ENCODE results near the gene MPP7. TPM values are rescaled to one million over a fixed set of nuclear protein-coding genes. Genes with fewer than 3 reads are reported as not detected.

Gene MPP7
- polyA plus RNA-seq, 1 donor from 2014 or later: 6.1 TPM

DNA sequence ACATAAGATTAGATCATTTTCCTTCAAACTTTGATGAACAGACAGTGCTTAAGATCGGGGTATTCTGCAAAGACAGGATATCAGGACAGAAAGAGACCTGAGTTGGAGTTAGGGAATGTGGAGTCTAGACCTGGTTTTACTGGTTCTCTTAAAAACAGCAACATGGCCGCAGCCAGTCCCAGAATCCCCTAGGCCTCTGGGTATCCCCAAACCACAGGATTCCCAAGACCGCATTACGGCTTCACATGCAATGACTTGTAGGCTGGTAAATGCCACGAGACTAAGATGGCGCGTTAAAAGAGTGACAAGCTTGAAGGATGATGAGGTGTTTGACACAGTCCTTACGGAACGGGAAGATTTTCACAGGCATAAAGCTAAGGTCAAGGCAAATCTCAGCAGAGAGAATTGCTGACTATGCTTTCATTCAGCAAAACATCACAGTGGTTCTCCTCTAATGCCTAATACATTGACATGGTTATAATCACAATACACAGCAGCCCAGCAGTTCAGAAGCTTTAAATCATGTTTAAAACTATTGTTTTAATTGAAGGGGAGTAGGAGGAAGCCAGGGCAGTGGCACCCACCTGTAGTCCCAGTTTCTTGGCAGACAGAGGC lies 32.9 kb downstream of the MPP7 start:
- Histone ChIP-seq H4K20me1 (ENCODE audit: insufficient read depth) (no peaks in the 10 kb centered on the region), H3K36me3 (ENCODE audit: insufficient read depth, low read length) (no peaks in the 10 kb centered on the region), H3K9ac (ENCODE audit: low read length) (no peak overlapping the region), H3K27me3 (ENCODE audit: insufficient read depth, low read depth, low read length) (no peaks in the 10 kb centered on the region), H3K9me3 (ENCODE audit: low read length) (no peaks in the 10 kb centered on the region), H3K79me2 (replicated peaks; ENCODE audit: insufficient read depth, low read length) (no peaks in the 10 kb centered on the region), H3K4me3 (ENCODE audit: low read length) (no peak overlapping the region), H3F3A (ENCODE audit: insufficient read depth, low read length, poor library complexity, severe bottlenecking) (no peaks in the 10 kb centered on the region), H2AFZ (ENCODE audit: low read depth, low read length) (no peak overlapping the region), H3K4me2 (ENCODE audit: low read length) (no peak overlapping the region), H3K9me2 (ENCODE audit: insufficient read depth, low read length) (no peaks in the 10 kb centered on the region), H3K27ac (ENCODE audit: low read length) (no peak overlapping the region)
- TF ChIP-seq EP300 (conservative IDR thresholded peaks at IDR 0.05; ENCODE audit: poor library complexity, severe bottlenecking) (no peak), RAD21 (conservative IDR thresholded peaks at IDR 0.05) (no peak), SMC3 (conservative IDR thresholded peaks at IDR 0.05; ENCODE audit: poor library complexity) (no peak), POLR2AphosphoS5 (IDR thresholded peaks at IDR 0.05) (no peak), EZH2 (IDR thresholded peaks at IDR 0.05; ENCODE audit: borderline replicate concordance, insufficient read depth, low read length, poor library complexity, severe bottlenecking) (no peak), TAF1 (IDR thresholded peaks at IDR 0.05; ENCODE audit: low read depth) (no peak), MXI1 (conservative IDR thresholded peaks at IDR 0.05; ENCODE audit: poor library complexity, severe bottlenecking) (no peak)
- TF ChIP-seq, protein P1, sequence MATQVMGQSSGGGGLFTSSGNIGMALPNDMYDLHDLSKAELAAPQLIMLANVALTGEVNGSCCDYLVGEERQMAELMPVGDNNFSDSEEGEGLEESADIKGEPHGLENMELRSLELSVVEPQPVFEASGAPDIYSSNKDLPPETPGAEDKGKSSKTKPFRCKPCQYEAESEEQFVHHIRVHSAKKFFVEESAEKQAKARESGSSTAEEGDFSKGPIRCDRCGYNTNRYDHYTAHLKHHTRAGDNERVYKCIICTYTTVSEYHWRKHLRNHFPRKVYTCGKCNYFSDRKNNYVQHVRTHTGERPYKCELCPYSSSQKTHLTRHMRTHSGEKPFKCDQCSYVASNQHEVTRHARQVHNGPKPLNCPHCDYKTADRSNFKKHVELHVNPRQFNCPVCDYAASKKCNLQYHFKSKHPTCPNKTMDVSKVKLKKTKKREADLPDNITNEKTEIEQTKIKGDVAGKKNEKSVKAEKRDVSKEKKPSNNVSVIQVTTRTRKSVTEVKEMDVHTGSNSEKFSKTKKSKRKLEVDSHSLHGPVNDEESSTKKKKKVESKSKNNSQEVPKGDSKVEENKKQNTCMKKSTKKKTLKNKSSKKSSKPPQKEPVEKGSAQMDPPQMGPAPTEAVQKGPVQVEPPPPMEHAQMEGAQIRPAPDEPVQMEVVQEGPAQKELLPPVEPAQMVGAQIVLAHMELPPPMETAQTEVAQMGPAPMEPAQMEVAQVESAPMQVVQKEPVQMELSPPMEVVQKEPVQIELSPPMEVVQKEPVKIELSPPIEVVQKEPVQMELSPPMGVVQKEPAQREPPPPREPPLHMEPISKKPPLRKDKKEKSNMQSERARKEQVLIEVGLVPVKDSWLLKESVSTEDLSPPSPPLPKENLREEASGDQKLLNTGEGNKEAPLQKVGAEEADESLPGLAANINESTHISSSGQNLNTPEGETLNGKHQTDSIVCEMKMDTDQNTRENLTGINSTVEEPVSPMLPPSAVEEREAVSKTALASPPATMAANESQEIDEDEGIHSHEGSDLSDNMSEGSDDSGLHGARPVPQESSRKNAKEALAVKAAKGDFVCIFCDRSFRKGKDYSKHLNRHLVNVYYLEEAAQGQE (IDR thresholded peaks at IDR 0.05; ENCODE audit: borderline replicate concordance): no peak
- TF ChIP-seq, protein P2, sequence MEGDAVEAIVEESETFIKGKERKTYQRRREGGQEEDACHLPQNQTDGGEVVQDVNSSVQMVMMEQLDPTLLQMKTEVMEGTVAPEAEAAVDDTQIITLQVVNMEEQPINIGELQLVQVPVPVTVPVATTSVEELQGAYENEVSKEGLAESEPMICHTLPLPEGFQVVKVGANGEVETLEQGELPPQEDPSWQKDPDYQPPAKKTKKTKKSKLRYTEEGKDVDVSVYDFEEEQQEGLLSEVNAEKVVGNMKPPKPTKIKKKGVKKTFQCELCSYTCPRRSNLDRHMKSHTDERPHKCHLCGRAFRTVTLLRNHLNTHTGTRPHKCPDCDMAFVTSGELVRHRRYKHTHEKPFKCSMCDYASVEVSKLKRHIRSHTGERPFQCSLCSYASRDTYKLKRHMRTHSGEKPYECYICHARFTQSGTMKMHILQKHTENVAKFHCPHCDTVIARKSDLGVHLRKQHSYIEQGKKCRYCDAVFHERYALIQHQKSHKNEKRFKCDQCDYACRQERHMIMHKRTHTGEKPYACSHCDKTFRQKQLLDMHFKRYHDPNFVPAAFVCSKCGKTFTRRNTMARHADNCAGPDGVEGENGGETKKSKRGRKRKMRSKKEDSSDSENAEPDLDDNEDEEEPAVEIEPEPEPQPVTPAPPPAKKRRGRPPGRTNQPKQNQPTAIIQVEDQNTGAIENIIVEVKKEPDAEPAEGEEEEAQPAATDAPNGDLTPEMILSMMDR (IDR thresholded peaks at IDR 0.05; ENCODE audit: poor library complexity, severe bottlenecking): no peak

DNA sequence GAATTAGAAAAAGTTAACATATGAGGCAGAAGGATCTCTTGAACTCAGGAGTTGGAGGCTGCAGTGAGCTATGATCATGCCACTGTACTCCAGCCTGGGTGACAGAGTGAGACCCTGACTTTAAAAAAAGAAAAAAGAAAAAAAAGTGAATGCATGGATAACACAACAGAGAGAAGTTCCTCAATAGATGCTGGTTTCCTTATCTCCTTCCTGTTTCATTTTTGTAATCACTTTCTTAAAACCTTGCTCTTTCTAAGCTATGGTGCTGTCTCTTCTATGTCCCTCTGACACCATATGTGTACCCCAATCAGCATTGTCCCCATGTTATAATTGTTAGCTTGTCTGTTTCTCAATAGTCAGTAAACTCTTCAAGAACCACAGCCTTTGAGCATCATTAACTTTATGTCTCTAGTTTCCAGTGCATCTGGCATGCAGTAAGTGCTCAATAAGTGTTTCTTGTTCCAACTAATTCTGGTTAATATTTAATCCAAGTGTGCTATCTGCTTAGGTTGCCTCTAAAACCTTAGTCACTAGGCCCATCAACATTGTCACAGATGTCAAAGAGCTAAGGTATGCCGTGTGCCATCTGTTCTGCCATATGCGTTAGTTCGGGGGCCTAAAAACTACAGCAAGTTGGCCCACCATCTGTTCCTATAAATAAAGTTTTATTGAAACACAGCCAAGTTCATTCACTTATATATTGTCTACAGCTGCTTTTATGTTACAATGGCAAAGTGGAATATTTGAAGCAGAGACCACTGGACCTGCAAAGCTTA lies 36.2 kb downstream of the MPP7 start:
- no peak overlapping the region for H3K4me3 ChIP-seq (ENCODE audit: low read length)
- no peaks in the 10 kb centered on the region for H4K20me1 ChIP-seq (ENCODE audit: insufficient read depth)
- H3K36me3 ChIP-seq (ENCODE audit: insufficient read depth, low read length): no peaks in the 10 kb centered on the region
- no peaks in the 10 kb centered on the region for H3K27me3 ChIP-seq (ENCODE audit: insufficient read depth, low read depth, low read length)
- no peaks in the 10 kb centered on the region for H3K9me2 ChIP-seq (ENCODE audit: insufficient read depth, low read length)
- H3K4me2 ChIP-seq (ENCODE audit: low read length): no peak overlapping the region
- H3K27ac ChIP-seq (ENCODE audit: low read length): no peak overlapping the region
- H3K79me2 ChIP-seq (replicated peaks; ENCODE audit: insufficient read depth, low read length): no peaks in the 10 kb centered on the region
- H3K9me3 ChIP-seq (ENCODE audit: low read length): no peaks in the 10 kb centered on the region
- no peak overlapping the region for H3K9ac ChIP-seq (ENCODE audit: low read length)
- H2AFZ ChIP-seq (ENCODE audit: low read depth, low read length): no peak overlapping the region
- no peaks in the 10 kb centered on the region for H3F3A ChIP-seq (ENCODE audit: insufficient read depth, low read length, poor library complexity, severe bottlenecking)
- TF ChIP-seq EP300 (conservative IDR thresholded peaks at IDR 0.05; ENCODE audit: poor library complexity, severe bottlenecking) (no peak), POLR2AphosphoS5 (IDR thresholded peaks at IDR 0.05) (no peak)
